ENCODE measurements around the gene PNMA8A.
"Not testable (repeated sequence)": the region's sequence is repeated elsewhere in the genome, so short reads cannot be mapped to it uniquely, and the experiment has no call there.

PNMA8A gene

GRCh38 chr19:46497773-46498172 lies 26.4 kb upstream of the PNMA8A start:
- no peak overlapping the region for H3K4me3 ChIP-seq (replicated peaks; ENCODE audit: low read depth, low read length)
- no peak for DNase-seq (ENCODE audit: extremely low read depth, low read depth)
- no peak for TF ChIP-seq CTCF (IDR thresholded peaks at IDR 0.05; ENCODE audit: low read depth, low read length, missing control alignments)

- not testable (repeated sequence) for DNase-seq (ENCODE audit: extremely low read depth, low read depth); H3K4me3 ChIP-seq (replicated peaks; ENCODE audit: low read depth, low read length)
Observed at GRCh38 chr19:46496886-46497285, 25.5 kb upstream of the PNMA8A start.

- no peak for TF ChIP-seq CTCF (IDR thresholded peaks at IDR 0.05; ENCODE audit: low read depth, low read length, missing control alignments)
- no peak for DNase-seq (ENCODE audit: extremely low read depth, low read depth)
- H3K4me3 ChIP-seq (replicated peaks; ENCODE audit: low read depth, low read length), result no peak overlapping the region
Observed at GRCh38 chr19:46496304-46496703, 24.9 kb upstream of the PNMA8A start.

GRCh38 chr19:46495786-46496099 lies 24.4 kb upstream of the PNMA8A start, which contains the start of gene PNMA8B:
Gene PNMA8B (minus strand): TSS chr19:46495867. CDS start chr19:46495465, 402 bp downstream.
- no peak for TF ChIP-seq CTCF (IDR thresholded peaks at IDR 0.05; ENCODE audit: low read depth, low read length, missing control alignments)
- no peak for DNase-seq (ENCODE audit: extremely low read depth, low read depth)
- H3K4me3 ChIP-seq (replicated peaks; ENCODE audit: low read depth, low read length), result peak within 1 kb of the TSS; percentile 38

GRCh38 chr19:46494941-46495785 lies 23.8 kb upstream of the PNMA8A start:
- no peak for TF ChIP-seq CTCF (IDR thresholded peaks at IDR 0.05; ENCODE audit: low read depth, low read length, missing control alignments)
- no peak for DNase-seq (ENCODE audit: extremely low read depth, low read depth)
- peak overlapping the region; percentile 38 for H3K4me3 ChIP-seq (replicated peaks; ENCODE audit: low read depth, low read length)

GRCh38 chr19:46494146-46494940 lies 23.0 kb upstream of the PNMA8A start:
- no peak for DNase-seq (ENCODE audit: extremely low read depth, low read depth)
- no peak for TF ChIP-seq CTCF (IDR thresholded peaks at IDR 0.05; ENCODE audit: low read depth, low read length, missing control alignments)
- H3K4me3 ChIP-seq (replicated peaks; ENCODE audit: low read depth, low read length), result no peak overlapping the region

Measured in HFF-Myc (cell line).